HG02943 (cell line): ENCODE measurements around the gene LSM14A.
"Not testable (repeated sequence)": the region's sequence is repeated elsewhere in the genome, so short reads cannot be mapped to it uniquely, and the experiment has no call there.

Experiments
- ATAC-seq: cut with Tn5 transposase; IDR thresholded peaks from one replicate; pipeline ENCODE4 v1.9.1; 2021; ENCODE audit warnings: mild to moderate bottlenecking, low read depth, moderate library complexity; ENCODE audit not compliant: unreplicated experiment

Gene LSM14A

GRCh38 chr19:34225659-34226015, 53.3 kb downstream of the LSM14A start:
- no peak for ATAC-seq

GRCh38 chr19:34226036-34226435, 53.7 kb downstream of the LSM14A start:
- no peak for ATAC-seq

- ATAC-seq: no peak
Measured at GRCh38 chr19:34228347-34228746, 56.0 kb downstream of the LSM14A start.

- ATAC-seq: no peak
Measured at GRCh38 chr19:34228762-34229161, 56.5 kb downstream of the LSM14A start.

GRCh38 chr19:34229721-34230120, 57.4 kb downstream of the LSM14A start:
- ATAC-seq: no peak

GRCh38 chr19:34230820-34231219, 58.5 kb downstream of the LSM14A start:
- ATAC-seq: no peak

DNA sequence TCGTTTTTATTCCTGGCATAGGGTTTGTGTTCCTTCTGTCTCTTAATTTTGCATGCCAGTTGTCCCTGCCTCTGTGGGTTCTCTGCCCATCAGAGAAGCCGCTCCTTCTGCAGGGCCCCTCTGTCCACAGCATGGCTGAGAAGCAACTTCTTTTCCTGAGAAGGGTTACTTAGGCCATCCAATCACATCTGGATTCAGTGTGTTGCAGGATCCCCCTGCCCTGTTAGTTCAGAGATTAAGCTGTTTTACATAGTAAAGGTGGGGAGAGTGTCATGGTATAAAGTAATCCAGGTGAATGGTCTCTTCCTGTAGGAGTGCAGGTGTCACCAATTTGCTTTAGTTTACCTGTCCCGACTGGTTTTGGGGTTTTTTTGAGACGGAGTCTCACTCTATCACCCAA, 59.1 kb downstream of the LSM14A start:
- no peak for ATAC-seq

GRCh38 chr19:34232566-34233481, 60.5 kb downstream of the LSM14A start:
- no peak for ATAC-seq

DNA sequence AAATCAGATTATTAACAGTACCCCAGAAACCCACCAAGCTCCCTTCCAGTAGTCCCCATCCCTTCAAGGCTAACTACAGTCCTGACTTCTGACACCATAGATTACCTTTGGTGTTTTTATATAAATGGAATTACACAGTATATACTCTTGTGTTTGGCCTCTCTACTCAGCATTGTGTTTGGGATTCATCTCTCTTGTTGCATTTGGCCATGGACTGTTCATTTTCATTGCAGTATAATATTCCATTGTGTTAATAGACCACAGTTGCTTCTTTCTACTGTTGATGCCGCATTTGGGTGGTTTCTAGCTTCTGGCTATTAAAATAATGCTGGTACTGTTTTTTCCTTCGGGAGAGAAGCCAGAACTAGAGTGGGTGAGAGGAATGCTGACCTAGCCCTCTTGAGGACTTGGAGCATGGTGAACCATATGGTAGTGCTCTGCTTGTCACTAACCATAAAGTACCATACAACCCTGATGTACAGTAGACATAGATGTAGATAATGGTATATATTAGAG, 63.2 kb downstream of the LSM14A start:
- no peak for ATAC-seq

DNA sequence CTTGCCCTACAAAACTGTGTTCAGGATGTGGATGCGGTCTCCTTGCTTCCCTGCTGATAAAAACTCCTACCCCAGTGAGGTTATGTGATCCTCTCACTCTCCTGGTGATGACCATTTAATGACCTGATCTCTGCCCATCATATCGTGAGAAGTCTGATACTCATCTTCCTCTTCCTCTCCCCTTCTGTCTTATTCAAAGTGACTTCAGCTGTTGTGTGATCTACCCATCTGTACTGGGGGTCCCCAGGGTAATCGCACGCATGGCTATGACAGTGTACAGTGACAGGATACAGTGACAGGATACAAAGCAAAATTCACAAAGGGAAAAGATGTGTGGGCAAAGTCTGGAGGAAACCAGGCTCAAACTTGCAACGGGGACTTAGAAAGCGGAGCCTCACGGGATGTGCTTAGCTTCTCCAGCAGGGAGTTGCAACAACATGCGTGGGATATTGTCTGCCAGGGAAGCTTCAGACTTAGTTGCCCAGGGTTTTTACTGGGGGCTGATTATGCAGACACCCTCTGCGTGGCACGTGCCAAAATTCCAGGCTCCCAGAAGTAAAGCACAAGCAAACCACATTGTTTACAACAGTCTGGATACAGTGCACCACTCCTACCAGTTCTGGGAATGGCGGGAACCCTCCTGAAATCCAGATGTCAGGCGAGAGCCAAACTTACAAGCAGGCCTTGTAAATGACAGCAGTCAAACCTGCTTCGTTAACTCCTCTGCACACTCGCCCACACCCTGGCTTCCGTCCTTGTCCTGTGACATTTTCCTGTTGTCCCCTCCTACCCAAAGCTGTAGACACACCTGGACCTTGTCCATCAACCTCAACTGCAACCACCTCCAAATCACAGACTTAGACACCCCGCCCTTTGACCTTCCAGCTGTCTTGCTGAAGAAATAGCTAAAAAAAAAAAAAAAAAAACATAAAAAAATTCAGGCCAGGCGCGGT, 64.0 kb downstream of the LSM14A start:
- ATAC-seq: no peak

- no peak for ATAC-seq
Measured at GRCh38 chr19:34237283-34237682, 65.0 kb downstream of the LSM14A start.

DNA sequence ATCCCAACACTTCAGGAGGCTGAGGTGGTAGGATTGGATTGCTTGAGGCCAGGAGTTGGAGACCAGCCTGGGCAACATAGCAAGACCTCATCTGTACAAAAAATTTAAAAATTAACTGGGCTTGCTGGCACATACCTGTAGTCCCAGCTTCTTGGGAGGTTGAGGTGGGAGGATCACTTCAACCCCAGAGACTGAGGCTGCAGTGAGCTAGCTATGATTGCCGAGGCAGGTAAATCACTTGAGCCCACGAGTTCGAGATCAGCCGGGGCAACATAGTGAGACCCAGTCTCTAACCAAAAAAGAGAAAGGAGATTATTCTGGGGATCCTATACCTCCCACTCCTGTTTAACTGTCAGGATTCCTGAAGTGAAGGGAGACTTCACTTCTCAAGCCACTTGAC, 65.6 kb downstream of the LSM14A start:
- no peak for ATAC-seq

- no peak for ATAC-seq
Measured at GRCh38 chr19:34241513-34242337, 69.4 kb downstream of the LSM14A start.

- not testable (repeated sequence) for ATAC-seq
Measured at GRCh38 chr19:34243138-34243875, 71.0 kb downstream of the LSM14A start.

DNA sequence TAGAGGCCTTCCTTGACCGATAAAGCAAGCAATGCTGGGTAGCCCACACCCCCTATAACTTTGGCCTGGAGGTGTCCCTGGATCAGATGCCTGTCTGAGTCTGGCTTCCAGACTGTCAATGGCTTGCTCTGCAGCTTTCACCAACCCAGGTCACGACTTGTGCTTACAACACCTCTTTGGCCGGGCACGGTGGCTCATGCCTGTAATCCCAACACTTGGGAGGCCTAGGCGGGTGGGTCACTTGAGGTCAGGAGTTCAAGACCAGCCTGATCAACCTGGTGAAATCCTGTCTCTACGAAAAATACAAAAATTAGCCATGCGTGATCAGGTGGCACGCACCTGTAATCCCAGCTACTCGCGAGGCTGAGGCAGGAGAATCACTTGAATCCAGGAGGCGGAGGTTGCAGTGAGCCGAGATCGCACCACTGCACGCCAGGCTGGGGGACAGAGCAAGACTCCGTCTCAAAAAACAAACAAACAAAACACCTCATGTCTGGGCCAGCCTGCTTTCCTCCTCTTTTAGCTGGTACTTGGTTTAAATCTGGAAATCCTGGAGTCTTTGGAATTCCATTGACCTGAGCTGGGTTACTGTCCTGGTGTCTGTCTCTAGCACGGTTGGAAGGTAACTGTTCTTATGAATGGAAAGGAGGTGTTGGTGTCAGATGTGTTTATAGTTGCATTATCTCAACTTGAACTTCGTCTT, 71.7 kb downstream of the LSM14A start:
- ATAC-seq: no peak

DNA sequence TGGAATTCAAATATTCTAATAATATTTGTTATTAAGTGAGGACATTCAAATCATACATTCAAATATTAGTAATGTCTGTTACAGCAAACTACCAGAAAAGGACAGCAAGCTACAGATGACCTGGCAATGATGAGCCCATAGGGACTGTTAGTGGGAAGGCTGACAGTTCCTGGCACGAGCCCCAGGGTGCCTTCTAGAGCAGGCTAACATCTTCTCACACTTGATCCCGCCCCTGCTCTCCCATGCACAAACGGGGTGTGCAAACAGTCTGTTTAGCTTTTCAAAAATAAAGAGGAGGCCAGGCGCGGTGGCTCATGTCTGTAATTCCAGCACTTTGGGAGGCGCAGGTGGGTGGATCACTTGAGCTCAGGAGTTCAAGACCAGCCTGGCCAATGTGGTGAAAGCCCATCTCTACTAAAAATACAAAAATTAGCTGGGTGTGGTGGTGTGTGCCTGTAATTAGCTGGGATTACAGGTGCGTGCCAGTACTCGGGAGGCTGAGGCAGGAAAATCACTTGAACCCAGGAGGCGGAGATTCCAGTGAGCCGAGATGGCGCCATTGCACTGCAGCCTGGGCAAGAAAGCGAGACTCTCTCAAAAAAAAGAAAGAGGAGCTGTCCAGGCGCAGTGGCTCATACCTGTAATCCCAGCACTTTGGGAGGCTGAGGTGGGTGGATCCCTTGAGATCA, 72.5 kb downstream of the LSM14A start:
- no peak for ATAC-seq

GRCh38 chr19:34246340-34246739, 74.0 kb downstream of the LSM14A start:
- ATAC-seq: no peak

GRCh38 chr19:34248941-34249340, 76.6 kb downstream of the LSM14A start:
- ATAC-seq: no peak
